Endothelial cell (in vitro differentiated cells): Measurements from ENCODE around the gene GAMT. TPM values are rescaled to one million over a fixed set of nuclear protein-coding genes. Genes with fewer than 3 reads are reported as not detected.

Source experiments
- DNase-seq: peaks from one replicate; pipeline ENCODE4 v3.0.0; 2021; ENCODE audit warnings: low spot score
- H3K27ac Mint-ChIP-seq: one replicate; pipeline ENCODE4 v1.8.0; 2021; ENCODE audit warnings: mixed read lengths, inconsistent platforms; ENCODE audit not compliant: unreplicated experiment
- H3K27me3 Mint-ChIP-seq: one replicate; pipeline ENCODE4 v1.8.0; 2021; ENCODE audit warnings: mild to moderate bottlenecking, moderate library complexity, mixed read lengths, inconsistent platforms; ENCODE audit not compliant: unreplicated experiment
- H3K36me3 Mint-ChIP-seq: one replicate; pipeline ENCODE4 v1.8.0; 2021; ENCODE audit warnings: mild to moderate bottlenecking, low read depth, mixed read lengths, inconsistent platforms; ENCODE audit not compliant: unreplicated experiment
- H3K4me1 Mint-ChIP-seq: one replicate; pipeline ENCODE4 v1.8.0; 2021; ENCODE audit warnings: mild to moderate bottlenecking, mixed read lengths, inconsistent platforms; ENCODE audit not compliant: unreplicated experiment
- H3K4me3 Mint-ChIP-seq: one replicate; pipeline ENCODE4 v1.8.0; 2021; ENCODE audit warnings: mild to moderate bottlenecking, mixed read lengths, inconsistent platforms; ENCODE audit not compliant: unreplicated experiment
- H3K9me3 Mint-ChIP-seq: one replicate; pipeline ENCODE4 v1.8.0; 2021; ENCODE audit warnings: mixed read lengths, inconsistent platforms; ENCODE audit not compliant: unreplicated experiment
- CTCF ChIP-seq: fragments of 200-600 bp; sonication (generic); IDR thresholded peaks from one replicate; pipeline ENCODE4 v1.5.0; 2021; ENCODE audit warnings: antibody characterized with exemption; ENCODE audit not compliant: unreplicated experiment
- long read RNA-seq: library from polyadenylated mRNA; unstranded; transcript quantifications from one replicate; pipeline ENCODE4 v2.0.0, GENCODE V29; 2020; ENCODE audit not compliant: unreplicated experiment
- total RNA-seq: library from RNA; stranded (reverse); fragmentation: NEBNext Ultra II Directional; extraction: Animal tissue kit (Norgen Biotek cat#: 25700); gene quantifications from one replicate; pipeline ENCODE4 v1.2.1, GENCODE V29; 2021; ENCODE audit not compliant: unreplicated experiment

Gene GAMT
- total RNA-seq: 18.1 TPM
- long read RNA-seq, transcript GAMT-201 (6 exons, 1,121 nt): major isoform, 12 of 14 reads
- long read RNA-seq, partial matches to known transcripts: 2 of 14 reads
- long read RNA-seq, other reads (novel, unspliced or antisense): 0 of 14 reads

- DNase-seq: peak; percentile 55
- Mint-ChIP-seq H3K4me3 (peak within 1 kb of the TSS; percentile 83), H3K36me3 (peaks cover 2% of the 10 kb centered on the region), H3K27me3 (peaks cover 17% of the 10 kb centered on the region), H3K9me3 (no peaks in the 10 kb centered on the region), H3K4me1 (peaks cover 5% of the 10 kb centered on the region), H3K27ac (no peak within 1 kb of the TSS)
- peak; percentile 42 for TF ChIP-seq CTCF
Observed at GRCh38 chr19:1401138-1401888, at the start of gene GAMT. GAMT (minus strand) TSS chr19:1401542; CDS start chr19:1401476, 66 bp downstream.

GRCh38 chr19:1449467-1450442 is 48.4 kb upstream of the GAMT start, which contains the start of gene APC2:
APC2 (plus strand) TSS chr19:1450121; CDS start chr19:1453002, 2,881 bp downstream.
- H3K4me1 Mint-ChIP-seq: peaks cover 3% of the 10 kb centered on the region
- H3K27me3 Mint-ChIP-seq: peaks cover 24% of the 10 kb centered on the region
- DNase-seq: peak; percentile 54
- no peaks in the 10 kb centered on the region for H3K9me3 Mint-ChIP-seq
- peaks cover 5% of the 10 kb centered on the region for H3K36me3 Mint-ChIP-seq
- no peak within 1 kb of the TSS for H3K4me3 Mint-ChIP-seq
- no peak for TF ChIP-seq CTCF
- H3K27ac Mint-ChIP-seq: no peak within 1 kb of the TSS

- peaks cover 7% of the 10 kb centered on the region for H3K4me1 Mint-ChIP-seq
- DNase-seq: no peak
- peaks cover 21% of the 10 kb centered on the region for H3K27me3 Mint-ChIP-seq
- no peaks in the 10 kb centered on the region for H3K9me3 Mint-ChIP-seq
- H3K36me3 Mint-ChIP-seq: peaks cover 5% of the 10 kb centered on the region
- H3K4me3 Mint-ChIP-seq: peak overlapping the region; percentile 63
- no peak overlapping the region for H3K27ac Mint-ChIP-seq
- no peak for TF ChIP-seq CTCF
Observed at GRCh38 chr19:1447944-1448343, 46.6 kb upstream of the GAMT start.

- Mint-ChIP-seq H3K27ac (peak overlapping the region; percentile 63), H3K9me3 (no peaks in the 10 kb centered on the region), H3K27me3 (peaks cover 23% of the 10 kb centered on the region), H3K4me1 (peaks cover 7% of the 10 kb centered on the region), H3K36me3 (peaks cover 8% of the 10 kb centered on the region), H3K4me3 (peak overlapping the region; percentile 86)
- no peak for DNase-seq
- TF ChIP-seq CTCF: no peak
Observed at GRCh38 chr19:1447504-1447903, 46.2 kb upstream of the GAMT start.
